A549 (cell line): ENCODE results near the gene ZNF331. TPM values are rescaled to one million over a fixed set of nuclear protein-coding genes. Genes with fewer than 3 reads are reported as not detected.
A peak's percentile ranks its signal among the peaks of the same experiment; 100 is the strongest.

Source experiments
- ATAC-seq, 2 experiments: fragments of 200-7000 bp in 1 of 2; fragments of >200 bp in 1 of 2; cut with Nextera tagmentation in 1 of 2; cut with Tn5 transposase in 1 of 2; 3 replicates each; pipeline versions ENCODE4 v1.8.0 to v1.9.1; 2018 to 2020; ENCODE audit warnings: mild to moderate bottlenecking in 1 of 2, moderate library complexity in 1 of 2
- CTCF ChIA-PET: fragments of 300-600 bp; sonication (Branson Sonifier 250); formaldehyde crosslinking; extraction: SDS; loops from one replicate; lab custom pipeline; 2021; ENCODE audit warnings: antibody characterized with exemption, inconsistent platforms; lab: Yijun Ruan, JAX
- POLR2A ChIA-PET: fragments of 350-600 bp; formaldehyde crosslinking; extraction: SDS; loops from one replicate; lab custom pipeline; 2021; ENCODE audit warnings: antibody characterized with exemption, inconsistent platforms; lab: Yijun Ruan, JAX
- DNase-seq, 2 experiments: peaks; one replicate each; pipeline versions ENCODE4 v3.0.0 to v3.0.0-alpha.2; 2011 to 2016; ENCODE audit warnings: low read depth in 1 of 2, low spot score in 1 of 2
- FAIRE-seq: peaks from 2 replicates; lab custom pipeline; 2011; peaks lifted over from hg19 to GRCh38; lab: Jason Lieb, UNC
- H3K27ac ChIP-seq, 2 experiments: fragments of >200 bp; sonication (Bioruptor Twin); formaldehyde crosslinking; 3 replicates each; pipeline ENCODE4 v1.5.1; 2016 to 2017
- H3K4me1 ChIP-seq: fragments of >200 bp; sonication (Bioruptor Twin); formaldehyde crosslinking; 3 replicates; pipeline ENCODE4 v1.6.1; 2016
- H3K4me2 ChIP-seq: fragments of >200 bp; sonication (Bioruptor Twin); formaldehyde crosslinking; 3 replicates; pipeline ENCODE4 v1.6.1; 2016
- H3K4me3 ChIP-seq: fragments of >200 bp; sonication (Bioruptor Twin); formaldehyde crosslinking; 3 replicates; pipeline ENCODE4 v1.5.1; 2016
- H3K9me3 ChIP-seq: fragments of >200 bp; sonication (Bioruptor Twin); formaldehyde crosslinking; 3 replicates; pipeline ENCODE4 v1.6.1; 2016
- BHLHE40 ChIP-seq: IDR thresholded peaks from 2 replicates; pipeline ENCODE4 v1.6.1; 2012; ENCODE audit warnings: low read depth, low read length, inconsistent platforms
- CEBPB ChIP-seq, 2 experiments: fragments of >200 bp in 1 of 2; sonication (Bioruptor Twin) in 1 of 2; formaldehyde crosslinking in 1 of 2; IDR thresholded peaks; 2 replicates each; pipeline ENCODE4 v1.6.1; 2012 to 2016
- EP300 ChIP-seq, 2 experiments: fragments of >200 bp; sonication (Bioruptor Twin); formaldehyde crosslinking; IDR thresholded peaks; 2 replicates in 1 of 2; 3 replicates in 1 of 2; pipeline ENCODE4 v1.6.1; 2016 to 2017
- FOXS1 ChIP-seq: fragments of 250-450 bp; sonication (Bioruptor Pico); IDR thresholded peaks from 2 replicates; pipeline ENCODE4 v1.5.0; 2020; ENCODE audit warnings: mild to moderate bottlenecking, moderate library complexity
- HOXB5 ChIP-seq: fragments of 250-450 bp; sonication (Bioruptor Pico); IDR thresholded peaks from 2 replicates; pipeline ENCODE4 v1.5.0; 2020; ENCODE audit warnings: mild to moderate bottlenecking, moderate library complexity
- JUN ChIP-seq, 2 experiments: fragments of >200 bp; sonication (Bioruptor Twin); formaldehyde crosslinking; IDR thresholded peaks; 2 replicates in 1 of 2; 3 replicates in 1 of 2; pipeline ENCODE4 v1.6.1; 2016 to 2017
- JUNB ChIP-seq: fragments of >200 bp; sonication (Bioruptor Twin); formaldehyde crosslinking; IDR thresholded peaks from 2 replicates; pipeline ENCODE4 v1.6.1; 2016
- MAFK ChIP-seq: fragments of 450-650 bp; IDR thresholded peaks from 2 replicates; pipeline ENCODE4 v1.6.1; 2014; ENCODE audit not compliant: partially characterized antibody
- NPAS2 ChIP-seq: fragments of 250-450 bp; sonication (Bioruptor Pico); IDR thresholded peaks from 2 replicates; pipeline ENCODE4 v1.8.0; 2022; ENCODE audit warnings: mild to moderate bottlenecking, moderate library complexity, borderline replicate concordance
- NR3C1 ChIP-seq: fragments of >200 bp; sonication (Bioruptor Twin); formaldehyde crosslinking; IDR thresholded peaks from 3 replicates; pipeline ENCODE4 v1.6.1; 2017
- POLR2A ChIP-seq: IDR thresholded peaks from 2 replicates; pipeline ENCODE4 v1.6.1; 2012; ENCODE audit warnings: mild to moderate bottlenecking, low read length
- POLR2AphosphoS2 ChIP-seq: conservative IDR thresholded peaks from 2 replicates; pipeline ENCODE4 v1.6.1; 2012; ENCODE audit warnings: low read length, improper control_type of control experiment, inconsistent platforms
- RAD21 ChIP-seq, 2 experiments: fragments of >200 bp in 1 of 2; sonication (Bioruptor Twin) in 1 of 2; formaldehyde crosslinking in 1 of 2; IDR thresholded peaks in 1 of 2; conservative IDR thresholded peaks in 1 of 2; 2 replicates in 1 of 2; 3 replicates in 1 of 2; pipeline ENCODE4 v1.6.1; 2012 to 2018; ENCODE audit warnings: inconsistent platforms in 1 of 2
- RCOR1 ChIP-seq: fragments of 150-350 bp; IDR thresholded peaks from 2 replicates; pipeline ENCODE4 v1.6.1; 2014; ENCODE audit warnings: antibody characterized with exemption, low read length, low read depth
- TFCP2L1 ChIP-seq: fragments of 250-450 bp; sonication (Bioruptor Pico); IDR thresholded peaks from 2 replicates; pipeline ENCODE4 v1.5.0; 2021; ENCODE audit warnings: mild to moderate bottlenecking
- TP53 ChIP-seq: fragments of 250-450 bp; sonication (Bioruptor Pico); IDR thresholded peaks from 2 replicates; pipeline ENCODE4 v1.5.0; 2021; ENCODE audit warnings: mild to moderate bottlenecking, moderate library complexity
- WGBS: methylation state at CpG from one replicate; pipeline ENCODE4 v1.1.6; 2017; ENCODE audit errors: missing lambda C conversion rate; 5-methylcytosine and 5-hydroxymethylcytosine counted together
- polyA plus RNA-seq, 4 experiments: library from polyadenylated mRNA; depleted of rRNA in 3 of 4; stranded (reverse); fragments of >200 nt; fragmentation: RNase III in 1 of 4; extraction: RNeasy Plus Mini Kit Qiagen cat#74134 plus additional on column Dnase treatment in 1 of 4; gene quantifications; 2 replicates in 3 of 4; 3 replicates in 1 of 4; pipeline ENCODE4 v1.2.3, GENCODE V29; 2011 to 2017
- TF ChIP-seq, protein P1 (sequence below): IDR thresholded peaks from 2 replicates; pipeline ENCODE4 v1.6.1; 2012; ENCODE audit warnings: low read depth, borderline replicate concordance
- TF ChIP-seq, protein P2 (sequence below): fragments of 150-350 bp; IDR thresholded peaks from 2 replicates; pipeline ENCODE4 v1.6.1; 2014; ENCODE audit warnings: low read depth, mild to moderate bottlenecking, low read length
- TF ChIP-seq, protein P3 (sequence below): fragments of >200 bp; sonication (Bioruptor Twin); formaldehyde crosslinking; IDR thresholded peaks from 3 replicates; pipeline ENCODE4 v1.6.1; 2016
- TF ChIP-seq, protein P4 (sequence below): IDR thresholded peaks from 2 replicates; pipeline ENCODE4 v1.6.1; 2012

ZNF331 gene
- polyA plus RNA-seq, 2 of the 4 experiments (the other 2 are of a cell fraction): 14.5 to 18.1 TPM

DNA sequence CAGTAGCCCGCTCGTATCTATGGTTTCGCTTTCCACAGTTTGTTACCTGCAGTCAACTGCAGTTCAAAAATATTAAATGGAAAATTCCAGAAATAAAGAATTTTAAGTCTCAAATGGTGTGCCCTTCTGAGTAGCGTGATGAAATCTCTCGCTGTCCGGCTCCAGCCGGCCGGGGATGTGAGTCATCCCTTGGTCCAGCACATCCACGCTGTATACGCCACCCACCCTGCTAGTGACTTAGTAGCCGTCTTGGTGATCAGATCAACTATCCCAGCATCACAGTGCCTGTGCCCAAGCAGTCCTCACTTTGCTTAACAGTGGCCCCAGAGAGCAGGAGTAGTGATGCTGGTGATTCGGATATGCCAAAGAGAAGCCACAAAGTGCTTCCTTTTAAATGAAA lies 40.0 kb downstream of the ZNF331 start:
- FAIRE-seq: no peak
- TF ChIP-seq JUNB: no peak
- TF ChIP-seq, all 56 proteins: peak for 0
- no peak overlapping the region for H3K27ac ChIP-seq
- ChIA-PET CTCF (no interaction called here), POLR2A (no interaction called here)
- ATAC-seq: no peak
- no peak overlapping the region for H3K4me3 ChIP-seq
- H3K4me1 ChIP-seq: no peaks in the 10 kb centered on the region
- WGBS: 91% methylated on average over 12 of the region's 12 CpGs
- peaks cover 95% of the 10 kb centered on the region for H3K9me3 ChIP-seq
- no peak for DNase-seq
- no peak overlapping the region for H3K4me2 ChIP-seq

DNA sequence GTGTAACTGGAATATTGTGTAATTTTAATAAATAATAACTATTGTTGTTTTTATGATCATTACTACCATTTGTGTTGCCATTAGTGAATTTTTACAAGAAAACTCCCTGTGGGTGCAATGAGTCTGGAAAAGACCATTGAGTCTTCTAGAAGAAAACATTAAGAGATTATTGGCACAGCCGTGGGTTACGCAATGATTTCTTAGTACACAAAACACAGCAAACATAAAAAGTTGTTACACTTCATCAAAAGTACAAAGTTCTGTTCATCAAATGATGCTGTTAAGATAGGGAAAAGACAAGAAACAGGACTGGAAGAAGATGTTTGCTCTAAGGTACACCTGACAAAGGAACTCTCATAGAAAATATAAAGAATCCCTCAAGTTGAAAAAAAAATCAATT lies 41.6 kb downstream of the ZNF331 start:
- no peak overlapping the region for H3K4me2 ChIP-seq
- POLR2A ChIA-PET: no interaction called here
- peaks cover 92% of the 10 kb centered on the region for H3K9me3 ChIP-seq
- CTCF ChIA-PET: no interaction called here
- H3K27ac ChIP-seq: no peak overlapping the region
- 81% methylated on average over 2 of the region's 2 CpGs for WGBS
- TF ChIP-seq TP53 (CRISPR knock-in tag) (no peak), CEBPB (IDR thresholded peaks at IDR 0.05) (peak; percentile 60 to 81; a peak in 3 of 4 replicates), JUN (IDR thresholded peaks at IDR 0.05) (no peak), EP300 (IDR thresholded peaks at IDR 0.05) (no peak), BHLHE40 (no peak)
- TF ChIP-seq, all 56 proteins: peak for 1
- FAIRE-seq (peak; percentile 80), DNase-seq (no peak), ATAC-seq (no peak)
- H3K4me1 ChIP-seq: no peaks in the 10 kb centered on the region
- H3K4me3 ChIP-seq: no peak overlapping the region

DNA sequence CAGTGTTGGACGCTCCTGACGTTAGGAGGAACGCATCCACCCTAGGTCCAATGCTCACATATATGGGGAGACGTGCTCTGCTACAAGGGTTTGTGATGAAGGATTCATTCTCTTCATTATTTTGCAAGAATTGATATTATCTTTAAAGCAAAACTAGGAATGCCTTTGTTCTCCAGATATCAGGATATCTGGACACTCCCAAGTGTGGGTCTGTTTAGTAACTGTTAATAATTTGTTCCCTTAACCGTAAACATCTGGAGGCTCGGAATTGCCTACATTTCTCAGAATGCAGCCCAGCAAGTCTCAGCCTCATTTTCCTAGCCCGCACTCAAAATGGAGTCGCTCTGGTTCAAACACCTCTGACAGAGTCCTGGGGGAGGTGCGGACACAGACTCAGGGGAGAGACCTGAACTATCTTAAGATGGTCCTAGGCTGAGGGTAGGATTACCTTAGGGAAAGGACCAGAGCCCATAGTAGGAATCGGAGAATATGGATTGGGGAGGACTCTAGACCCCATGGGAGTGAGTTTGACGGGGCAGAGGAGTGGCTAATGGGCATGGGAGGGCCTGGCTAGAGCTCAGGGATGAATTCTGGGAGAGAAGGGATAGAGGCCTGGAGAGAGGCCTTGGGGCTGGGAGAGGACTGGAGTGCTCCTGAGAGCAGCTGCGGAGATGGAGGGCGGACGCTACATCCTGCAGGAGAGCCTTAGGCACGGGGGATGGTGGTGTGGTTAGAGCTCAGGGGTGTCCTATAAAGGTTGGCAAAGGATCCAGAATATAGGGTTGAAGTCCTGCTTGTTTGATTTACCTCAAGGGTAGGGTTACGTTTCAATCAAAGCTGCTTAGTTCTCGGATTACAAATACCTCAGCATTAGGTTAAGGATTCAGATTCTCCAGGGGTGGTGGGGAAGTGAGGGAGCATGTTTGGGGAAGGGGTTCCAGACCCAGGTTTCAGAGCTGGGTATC lies 43.2 kb downstream of the ZNF331 start:
- no peak for FAIRE-seq
- WGBS: 69% methylated on average over 17 of the region's 17 CpGs

More for the DNA sequence above, 43.2 kb downstream of the ZNF331 start:
- no peak for DNase-seq
- TF ChIP-seq, protein P1, sequence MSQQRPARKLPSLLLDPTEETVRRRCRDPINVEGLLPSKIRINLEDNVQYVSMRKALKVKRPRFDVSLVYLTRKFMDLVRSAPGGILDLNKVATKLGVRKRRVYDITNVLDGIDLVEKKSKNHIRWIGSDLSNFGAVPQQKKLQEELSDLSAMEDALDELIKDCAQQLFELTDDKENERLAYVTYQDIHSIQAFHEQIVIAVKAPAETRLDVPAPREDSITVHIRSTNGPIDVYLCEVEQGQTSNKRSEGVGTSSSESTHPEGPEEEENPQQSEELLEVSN: no peak
- no peak for TF ChIP-seq NR3C1
- TF ChIP-seq, protein P2, sequence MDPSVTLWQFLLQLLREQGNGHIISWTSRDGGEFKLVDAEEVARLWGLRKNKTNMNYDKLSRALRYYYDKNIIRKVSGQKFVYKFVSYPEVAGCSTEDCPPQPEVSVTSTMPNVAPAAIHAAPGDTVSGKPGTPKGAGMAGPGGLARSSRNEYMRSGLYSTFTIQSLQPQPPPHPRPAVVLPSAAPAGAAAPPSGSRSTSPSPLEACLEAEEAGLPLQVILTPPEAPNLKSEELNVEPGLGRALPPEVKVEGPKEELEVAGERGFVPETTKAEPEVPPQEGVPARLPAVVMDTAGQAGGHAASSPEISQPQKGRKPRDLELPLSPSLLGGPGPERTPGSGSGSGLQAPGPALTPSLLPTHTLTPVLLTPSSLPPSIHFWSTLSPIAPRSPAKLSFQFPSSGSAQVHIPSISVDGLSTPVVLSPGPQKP: no peak
- TF ChIP-seq TFCP2L1 (CRISPR knock-in tag): no peak
- TF ChIP-seq RAD21 (conservative IDR thresholded peaks at IDR 0.05 in 1 of 2, IDR thresholded peaks at IDR 0.05 in 1 of 2): no peak
- TF ChIP-seq HOXB5: no peak
- TF ChIP-seq, protein P3, sequence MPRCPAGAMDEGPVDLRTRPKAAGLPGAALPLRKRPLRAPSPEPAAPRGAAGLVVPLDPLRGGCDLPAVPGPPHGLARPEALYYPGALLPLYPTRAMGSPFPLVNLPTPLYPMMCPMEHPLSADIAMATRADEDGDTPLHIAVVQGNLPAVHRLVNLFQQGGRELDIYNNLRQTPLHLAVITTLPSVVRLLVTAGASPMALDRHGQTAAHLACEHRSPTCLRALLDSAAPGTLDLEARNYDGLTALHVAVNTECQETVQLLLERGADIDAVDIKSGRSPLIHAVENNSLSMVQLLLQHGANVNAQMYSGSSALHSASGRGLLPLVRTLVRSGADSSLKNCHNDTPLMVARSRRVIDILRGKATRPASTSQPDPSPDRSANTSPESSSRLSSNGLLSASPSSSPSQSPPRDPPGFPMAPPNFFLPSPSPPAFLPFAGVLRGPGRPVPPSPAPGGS: no peak
- TF ChIP-seq POLR2AphosphoS2: no peak
- no peak for TF ChIP-seq MAFK
- no peak for TF ChIP-seq FOXS1 (CRISPR knock-in tag)
- TF ChIP-seq RCOR1: no peak
- TF ChIP-seq NPAS2: no peak
- TF ChIP-seq, protein P4, sequence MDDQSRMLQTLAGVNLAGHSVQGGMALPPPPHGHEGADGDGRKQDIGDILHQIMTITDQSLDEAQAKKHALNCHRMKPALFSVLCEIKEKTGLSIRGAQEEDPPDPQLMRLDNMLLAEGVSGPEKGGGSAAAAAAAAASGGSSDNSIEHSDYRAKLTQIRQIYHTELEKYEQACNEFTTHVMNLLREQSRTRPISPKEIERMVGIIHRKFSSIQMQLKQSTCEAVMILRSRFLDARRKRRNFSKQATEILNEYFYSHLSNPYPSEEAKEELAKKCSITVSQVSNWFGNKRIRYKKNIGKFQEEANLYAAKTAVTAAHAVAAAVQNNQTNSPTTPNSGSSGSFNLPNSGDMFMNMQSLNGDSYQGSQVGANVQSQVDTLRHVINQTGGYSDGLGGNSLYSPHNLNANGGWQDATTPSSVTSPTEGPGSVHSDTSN: no peak
- TF ChIP-seq POLR2A: no peak
- Histone ChIP-seq H3K4me3 (no peak overlapping the region), H3K27ac (no peak overlapping the region), H3K9me3 (peaks cover 89% of the 10 kb centered on the region), H3K4me1 (no peaks in the 10 kb centered on the region), H3K4me2 (no peak overlapping the region)
- peak; percentile 34 to 62; a peak in 4 of 6 replicates for ATAC-seq
- ChIA-PET CTCF (no interaction called here), POLR2A (no interaction called here)
